Panc1 (cell line): Measurements from ENCODE around the gene DCAF15. TPM values are rescaled to one million over a fixed set of nuclear protein-coding genes. Genes with fewer than 3 reads are reported as not detected.

Experiments
- ATAC-seq: fragments of 200-7000 bp; cut with Tn5 transposase; 2 replicates; pipeline ENCODE4 v1.9.1; 2020; ENCODE audit warnings: mild to moderate bottlenecking, moderate library complexity
- BruUV-seq: library from RNA; stranded (reverse); fragments of 400-500 nt; replicated peaks from 2 replicates; lab custom pipeline; 2021; lab: Mats Ljungman, UMichigan
- CTCF ChIA-PET: fragments of 300-600 bp; sonication (Branson Sonifier 250); formaldehyde crosslinking; loops from one replicate; lab custom pipeline; 2022; ENCODE audit warnings: antibody characterized with exemption; lab: Charles Lee
- POLR2A ChIA-PET: fragments of 300-600 bp; sonication (Branson Sonifier 250); formaldehyde crosslinking; loops from one replicate; lab custom pipeline; 2022; ENCODE audit warnings: antibody characterized with exemption; lab: Charles Lee
- DNase-seq: peaks from one replicate; pipeline ENCODE4 v3.0.0-alpha.2; 2010; ENCODE audit warnings: low read depth, low spot score
- H3K27ac ChIP-seq: 2 replicates; pipeline ENCODE4 v1.5.1; 2011; ENCODE audit warnings: mild to moderate bottlenecking, low read length, inconsistent platforms
- H3K27me3 ChIP-seq: fragments of 200-500 bp; sonication (Bioruptor generic); 2 replicates; pipeline ENCODE4 v1.6.0; 2014; ENCODE audit warnings: low read length, inconsistent platforms; ENCODE audit not compliant: control insufficient read depth, insufficient read depth
- H3K36me3 ChIP-seq: fragments of 200-500 bp; sonication (Bioruptor generic); 2 replicates; pipeline ENCODE4 v1.5.1; 2014; ENCODE audit warnings: inconsistent platforms, mild to moderate bottlenecking, low read length, moderate library complexity; ENCODE audit not compliant: control insufficient read depth, insufficient read depth
- H3K4me1 ChIP-seq: 2 replicates; pipeline ENCODE4 v1.5.1; 2011; ENCODE audit warnings: inconsistent platforms, mild to moderate bottlenecking, low read length, moderate library complexity; ENCODE audit not compliant: control insufficient read depth, insufficient read depth
- H3K4me3 ChIP-seq, 2 experiments: 2 replicates each; pipeline ENCODE4 v1.5.1; 2011 to 2012; ENCODE audit warnings: low read depth in 2 of 2, low read length in 2 of 2, mild to moderate bottlenecking in 2 of 2, inconsistent platforms in 1 of 2, moderate library complexity in 1 of 2
- H3K9me3 ChIP-seq: fragments of 200-500 bp; sonication (Bioruptor generic); 2 replicates; pipeline ENCODE4 v1.5.1; 2014; ENCODE audit warnings: low read depth, mild to moderate bottlenecking, inconsistent platforms, low read length, moderate library complexity; ENCODE audit not compliant: control insufficient read depth, insufficient read depth
- POLR2AphosphoS5 ChIP-seq: IDR thresholded peaks from 2 replicates; pipeline ENCODE4 v1.6.1; 2012; ENCODE audit warnings: mild to moderate bottlenecking, low read depth, low read length, moderate library complexity
- REST ChIP-seq, 2 experiments: IDR thresholded peaks; 2 replicates each; pipeline ENCODE4 v1.6.1; 2011 to 2012; ENCODE audit warnings: low read depth in 2 of 2, control low read depth in 1 of 2, low read length in 1 of 2, mild to moderate bottlenecking in 1 of 2, moderate library complexity in 1 of 2; ENCODE audit not compliant: insufficient read depth in 1 of 2
- SIN3A ChIP-seq: IDR thresholded peaks from 2 replicates; pipeline ENCODE4 v1.6.1; 2012; ENCODE audit warnings: low read depth, mild to moderate bottlenecking, low read length, moderate library complexity, borderline replicate concordance; ENCODE audit not compliant: insufficient read depth
- TCF7L2 ChIP-seq: IDR thresholded peaks from 2 replicates; pipeline ENCODE4 v1.6.1; 2011; ENCODE audit warnings: mild to moderate bottlenecking, low read depth, low read length, inconsistent platforms
- in situ Hi-C: cut with HindIII; loops from 2 replicates; pipeline ENCODE4 v1.10.0; 2016; ENCODE audit warnings: low sequenced_read_pairs, low pct_unique_long_range_greater_than_20kb
- intact Hi-C: fragments of 100-400 bp; cut with micrococcal nuclease; formaldehyde crosslinking; loops from one replicate; pipeline ENCODE4 v1.10.0; 2022; ENCODE audit not compliant: unreplicated experiment
- total RNA-seq: library from RNA; stranded (reverse); gene quantifications from one replicate; pipeline ENCODE4 v1.2.1, GENCODE V29; 2021; ENCODE audit not compliant: unreplicated experiment
- TF ChIP-seq, protein P1 (sequence below): fragments of 450-650 bp; IDR thresholded peaks from 2 replicates; pipeline ENCODE4 v1.5.1; 2017; ENCODE audit warnings: mild to moderate bottlenecking

Gene DCAF15
- total RNA-seq, 1 experiment from 2014 or later, result 38.8 TPM

- H3K4me3 ChIP-seq, result no peak overlapping the region
- DNase-seq, result no peak
- no peak for ATAC-seq
- no peak for TF ChIP-seq SIN3A
- TF ChIP-seq POLR2AphosphoS5, result no peak
- no peak for TF ChIP-seq REST (IDR thresholded peaks at IDR 0.05; ENCODE audit: insufficient read depth in 1 of 2, low read depth in 2 of 2, low read length in 1 of 2)
- no peaks in the 10 kb centered on the region for H3K27me3 ChIP-seq
- in situ Hi-C loops (no loop called here), intact Hi-C loops (no loop called here)
- H3K9me3 ChIP-seq, result no peaks in the 10 kb centered on the region
- CTCF ChIA-PET, result no interaction called here
- no peaks in the 10 kb centered on the region for H3K4me1 ChIP-seq
- no TSS peak for BruUV-seq
- no peaks in the 10 kb centered on the region for H3K36me3 ChIP-seq
- POLR2A ChIA-PET, result no interaction called here
- no peak overlapping the region for H3K27ac ChIP-seq
These were observed 11.3 kb downstream of the DCAF15 start for GRCh38 chr19:13963603-13964105.

- ChIA-PET POLR2A (no interaction called here), CTCF (no interaction called here)
- ATAC-seq (no peak), DNase-seq (no peak)
- Histone ChIP-seq H3K27ac (no peak overlapping the region), H3K36me3 (no peaks in the 10 kb centered on the region), H3K27me3 (no peaks in the 10 kb centered on the region), H3K9me3 (no peaks in the 10 kb centered on the region), H3K4me1 (no peaks in the 10 kb centered on the region), H3K4me3 (no peak overlapping the region)
- intact Hi-C loops, result no loop called here
- BruUV-seq, result TSS peak; percentile 64
- TF ChIP-seq, protein P1, sequence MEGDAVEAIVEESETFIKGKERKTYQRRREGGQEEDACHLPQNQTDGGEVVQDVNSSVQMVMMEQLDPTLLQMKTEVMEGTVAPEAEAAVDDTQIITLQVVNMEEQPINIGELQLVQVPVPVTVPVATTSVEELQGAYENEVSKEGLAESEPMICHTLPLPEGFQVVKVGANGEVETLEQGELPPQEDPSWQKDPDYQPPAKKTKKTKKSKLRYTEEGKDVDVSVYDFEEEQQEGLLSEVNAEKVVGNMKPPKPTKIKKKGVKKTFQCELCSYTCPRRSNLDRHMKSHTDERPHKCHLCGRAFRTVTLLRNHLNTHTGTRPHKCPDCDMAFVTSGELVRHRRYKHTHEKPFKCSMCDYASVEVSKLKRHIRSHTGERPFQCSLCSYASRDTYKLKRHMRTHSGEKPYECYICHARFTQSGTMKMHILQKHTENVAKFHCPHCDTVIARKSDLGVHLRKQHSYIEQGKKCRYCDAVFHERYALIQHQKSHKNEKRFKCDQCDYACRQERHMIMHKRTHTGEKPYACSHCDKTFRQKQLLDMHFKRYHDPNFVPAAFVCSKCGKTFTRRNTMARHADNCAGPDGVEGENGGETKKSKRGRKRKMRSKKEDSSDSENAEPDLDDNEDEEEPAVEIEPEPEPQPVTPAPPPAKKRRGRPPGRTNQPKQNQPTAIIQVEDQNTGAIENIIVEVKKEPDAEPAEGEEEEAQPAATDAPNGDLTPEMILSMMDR, result no peak
- in situ Hi-C loops, result no loop called here
These were observed 12.5 kb downstream of the DCAF15 start for GRCh38 chr19:13964776-13965175.

DNA sequence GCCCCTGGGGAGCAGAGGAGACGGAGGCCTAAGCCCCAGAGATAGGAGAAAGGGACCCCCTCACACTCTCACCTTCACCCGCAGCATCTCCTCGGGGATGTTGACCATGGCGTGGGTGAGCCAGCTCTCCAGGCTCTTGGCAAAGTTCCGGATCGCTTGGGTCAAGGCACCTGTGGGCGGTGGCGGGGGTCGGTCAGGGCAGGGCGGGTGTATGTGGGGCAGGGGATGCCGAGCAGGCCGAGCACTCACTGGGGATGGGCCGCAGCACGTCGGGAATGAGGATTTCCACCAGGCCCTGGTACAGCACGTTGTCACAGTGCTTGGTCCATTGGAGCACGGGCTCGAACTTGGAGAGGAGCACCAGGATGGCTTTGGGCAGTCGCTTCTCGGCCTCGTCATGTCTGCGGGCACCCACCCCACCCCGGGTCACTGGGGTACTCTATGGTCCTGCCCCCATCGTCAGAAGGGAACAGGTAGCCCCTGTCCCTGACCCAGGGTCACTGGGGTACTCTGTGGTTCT lies 13.1 kb downstream of the DCAF15 start:
- DNase-seq (no peak), ATAC-seq (no peak)
- no peaks in the 10 kb centered on the region for H3K27me3 ChIP-seq
- H3K36me3 ChIP-seq, result no peaks in the 10 kb centered on the region
- H3K4me1 ChIP-seq, result no peaks in the 10 kb centered on the region
- BruUV-seq, result no TSS peak
- no peak for TF ChIP-seq REST (IDR thresholded peaks at IDR 0.05; ENCODE audit: insufficient read depth in 1 of 2, low read depth in 2 of 2, low read length in 1 of 2)
- TF ChIP-seq POLR2AphosphoS5, result no peak
- no peak for TF ChIP-seq TCF7L2
- TF ChIP-seq, protein P1, result no peak
- TF ChIP-seq SIN3A, result no peak
- no peak overlapping the region for H3K27ac ChIP-seq
- ChIA-PET CTCF (no interaction called here), POLR2A (no interaction called here)
- H3K4me3 ChIP-seq, result no peak overlapping the region
- intact Hi-C loops (no loop called here), in situ Hi-C loops (no loop called here)
- H3K9me3 ChIP-seq, result no peaks in the 10 kb centered on the region
